ENCODE results near the gene BNIP2.
A peak's percentile ranks its signal among the peaks of the same experiment; 100 is the strongest.

Gene BNIP2

GRCh38 chr15:59674361-59674877, 14.7 kb downstream of the BNIP2 start:
- no peak for DNase-seq
- H3K4me1 Mint-ChIP-seq = no peaks in the 10 kb centered on the region
- H3K27me3 Mint-ChIP-seq (ENCODE audit: low read depth, poor library complexity) = no peaks in the 10 kb centered on the region
- H3K36me3 Mint-ChIP-seq (ENCODE audit: low read depth) = peaks cover 72% of the 10 kb centered on the region
- no peak overlapping the region for H3K4me3 Mint-ChIP-seq
- H3K9me3 Mint-ChIP-seq = no peaks in the 10 kb centered on the region
- no peak overlapping the region for H3K27ac Mint-ChIP-seq
- TF ChIP-seq CTCF (IDR thresholded peaks at IDR 0.05) = no peak

GRCh38 chr15:59668556-59668955, 20.6 kb downstream of the BNIP2 start:
- H3K27me3 Mint-ChIP-seq (ENCODE audit: low read depth, poor library complexity) = no peaks in the 10 kb centered on the region
- DNase-seq = no peak
- H3K4me3 Mint-ChIP-seq = no peak overlapping the region
- TF ChIP-seq CTCF (IDR thresholded peaks at IDR 0.05) = no peak
- peaks cover 52% of the 10 kb centered on the region for H3K36me3 Mint-ChIP-seq (ENCODE audit: low read depth)
- no peaks in the 10 kb centered on the region for H3K4me1 Mint-ChIP-seq
- H3K27ac Mint-ChIP-seq = no peak overlapping the region
- H3K9me3 Mint-ChIP-seq = no peaks in the 10 kb centered on the region

- no peak overlapping the region for H3K4me3 Mint-ChIP-seq
- peaks cover 4% of the 10 kb centered on the region for H3K9me3 Mint-ChIP-seq
- H3K27me3 Mint-ChIP-seq (ENCODE audit: low read depth, poor library complexity) = no peaks in the 10 kb centered on the region
- DNase-seq = no peak
- no peak for TF ChIP-seq CTCF (IDR thresholded peaks at IDR 0.05)
- H3K27ac Mint-ChIP-seq = no peak overlapping the region
- H3K4me1 Mint-ChIP-seq = no peaks in the 10 kb centered on the region
- H3K36me3 Mint-ChIP-seq (ENCODE audit: low read depth) = peaks cover 42% of the 10 kb centered on the region
Measured at GRCh38 chr15:59662260-59662659, 26.9 kb downstream of the BNIP2 start.

- Mint-ChIP-seq H3K4me3 (no peak overlapping the region), H3K27me3 (ENCODE audit: low read depth, poor library complexity) (no peaks in the 10 kb centered on the region), H3K9me3 (peaks cover 4% of the 10 kb centered on the region), H3K27ac (no peak overlapping the region), H3K4me1 (no peaks in the 10 kb centered on the region), H3K36me3 (ENCODE audit: low read depth) (peaks cover 33% of the 10 kb centered on the region)
- DNase-seq = no peak
- no peak for TF ChIP-seq CTCF (IDR thresholded peaks at IDR 0.05)
Measured at GRCh38 chr15:59659366-59659765, 29.8 kb downstream of the BNIP2 start.

- Mint-ChIP-seq H3K27ac (peak overlapping the region; percentile 20), H3K4me1 (no peaks in the 10 kb centered on the region), H3K4me3 (no peak overlapping the region), H3K36me3 (ENCODE audit: low read depth) (peaks cover 33% of the 10 kb centered on the region), H3K27me3 (ENCODE audit: low read depth, poor library complexity) (no peaks in the 10 kb centered on the region), H3K9me3 (peaks cover 5% of the 10 kb centered on the region)
- TF ChIP-seq CTCF (IDR thresholded peaks at IDR 0.05) = no peak
- DNase-seq = peak; percentile 5
Measured at GRCh38 chr15:59657635-59658125, 31.4 kb downstream of the BNIP2 start.

- H3K9me3 Mint-ChIP-seq = peaks cover 10% of the 10 kb centered on the region
- no peaks in the 10 kb centered on the region for H3K27me3 Mint-ChIP-seq (ENCODE audit: low read depth, poor library complexity)
- peak within 1 kb of the TSS; percentile 51 for H3K27ac Mint-ChIP-seq
- DNase-seq = peak; percentile 94
- no peaks in the 10 kb centered on the region for H3K4me1 Mint-ChIP-seq
- H3K4me3 Mint-ChIP-seq = no peak within 1 kb of the TSS
- H3K36me3 Mint-ChIP-seq (ENCODE audit: low read depth) = peaks cover 33% of the 10 kb centered on the region
- no peak for TF ChIP-seq CTCF (IDR thresholded peaks at IDR 0.05)
Measured at GRCh38 chr15:59656897-59657634, 32.1 kb downstream of the BNIP2 start, which contains the start of gene GTF2A2. Gene GTF2A2, minus strand, starts transcription at chr15:59657515. Its CDS starts 5,238 bp downstream, at chr15:59652277.

Measured in nephron progenitor cell (in vitro differentiated cells).